ENCODE data around the gene WDR5B.

The WDR5B gene

GRCh38 chr3:122421836-122422235, 6.0 kb upstream of the WDR5B start:
- H3K36me3 Mint-ChIP-seq = peaks cover 12% of the 10 kb centered on the region
- no peak overlapping the region for H3K27ac Mint-ChIP-seq
- H3K4me1 Mint-ChIP-seq (ENCODE audit: low read depth) = peaks cover 27% of the 10 kb centered on the region
- H3K9me3 Mint-ChIP-seq (ENCODE audit: low read depth) = no peaks in the 10 kb centered on the region
- no peak overlapping the region for H3K4me3 Mint-ChIP-seq
- H3K27me3 Mint-ChIP-seq = no peaks in the 10 kb centered on the region

GRCh38 chr3:122421101-122421500, 5.2 kb upstream of the WDR5B start:
- H3K36me3 Mint-ChIP-seq = peaks cover 8% of the 10 kb centered on the region

GRCh38 chr3:122416966-122417365, 1.1 kb upstream of the WDR5B start:
- no peaks in the 10 kb centered on the region for H3K9me3 Mint-ChIP-seq (ENCODE audit: low read depth)

More at GRCh38 chr3:122421101-122421500, 5.2 kb upstream of the WDR5B start:
- Mint-ChIP-seq H3K27me3 (no peaks in the 10 kb centered on the region), H3K4me1 (ENCODE audit: low read depth) (peaks cover 33% of the 10 kb centered on the region), H3K9me3 (ENCODE audit: low read depth) (no peaks in the 10 kb centered on the region), H3K27ac (no peak overlapping the region), H3K4me3 (no peak overlapping the region)

GRCh38 chr3:122415104-122415744, 638 bp downstream of the WDR5B start:
- Mint-ChIP-seq H3K4me1 (ENCODE audit: low read depth) (peaks cover 55% of the 10 kb centered on the region), H3K36me3 (peaks cover 11% of the 10 kb centered on the region)

More at GRCh38 chr3:122416966-122417365, 1.1 kb upstream of the WDR5B start:
- H3K36me3 Mint-ChIP-seq = peaks cover 10% of the 10 kb centered on the region
- H3K4me3 Mint-ChIP-seq = peak overlapping the region; percentile 97
- H3K4me1 Mint-ChIP-seq (ENCODE audit: low read depth) = peaks cover 53% of the 10 kb centered on the region
- H3K27ac Mint-ChIP-seq = peak overlapping the region; percentile 100
- no peaks in the 10 kb centered on the region for H3K27me3 Mint-ChIP-seq

GRCh38 chr3:122414391-122414790, 1.5 kb downstream of the WDR5B start:
- Mint-ChIP-seq H3K36me3 (peaks cover 9% of the 10 kb centered on the region), H3K9me3 (ENCODE audit: low read depth) (no peaks in the 10 kb centered on the region), H3K4me1 (ENCODE audit: low read depth) (peaks cover 55% of the 10 kb centered on the region), H3K27me3 (no peaks in the 10 kb centered on the region), H3K27ac (peak overlapping the region; percentile 100), H3K4me3 (peak overlapping the region; percentile 97)

More at GRCh38 chr3:122415104-122415744, 638 bp downstream of the WDR5B start:
- peak overlapping the region; percentile 100 for H3K27ac Mint-ChIP-seq
- no peaks in the 10 kb centered on the region for H3K9me3 Mint-ChIP-seq (ENCODE audit: low read depth)
- peak overlapping the region; percentile 97 for H3K4me3 Mint-ChIP-seq
- H3K27me3 Mint-ChIP-seq = no peaks in the 10 kb centered on the region

GRCh38 chr3:122410639-122411038, 5.2 kb downstream of the WDR5B start:
- peaks cover 13% of the 10 kb centered on the region for H3K36me3 Mint-ChIP-seq
- H3K4me1 Mint-ChIP-seq (ENCODE audit: low read depth) = peaks cover 44% of the 10 kb centered on the region

GRCh38 chr3:122410111-122410510, 5.8 kb downstream of the WDR5B start:
- H3K27ac Mint-ChIP-seq = peak overlapping the region; percentile 81
- no peaks in the 10 kb centered on the region for H3K9me3 Mint-ChIP-seq (ENCODE audit: low read depth)
- peaks cover 41% of the 10 kb centered on the region for H3K4me1 Mint-ChIP-seq (ENCODE audit: low read depth)
- no peaks in the 10 kb centered on the region for H3K27me3 Mint-ChIP-seq
- H3K4me3 Mint-ChIP-seq = no peak overlapping the region
- H3K36me3 Mint-ChIP-seq = peaks cover 11% of the 10 kb centered on the region

More at GRCh38 chr3:122410639-122411038, 5.2 kb downstream of the WDR5B start:
- H3K9me3 Mint-ChIP-seq (ENCODE audit: low read depth) = no peaks in the 10 kb centered on the region
- no peaks in the 10 kb centered on the region for H3K27me3 Mint-ChIP-seq
- no peak overlapping the region for H3K4me3 Mint-ChIP-seq
- H3K27ac Mint-ChIP-seq = peak overlapping the region; percentile 81

GRCh38 chr3:122409446-122409845, 6.4 kb downstream of the WDR5B start:
- peaks cover 34% of the 10 kb centered on the region for H3K4me1 Mint-ChIP-seq (ENCODE audit: low read depth)
- H3K27me3 Mint-ChIP-seq = no peaks in the 10 kb centered on the region
- no peak overlapping the region for H3K4me3 Mint-ChIP-seq
- H3K9me3 Mint-ChIP-seq (ENCODE audit: low read depth) = no peaks in the 10 kb centered on the region
- peaks cover 9% of the 10 kb centered on the region for H3K36me3 Mint-ChIP-seq
- H3K27ac Mint-ChIP-seq = peak overlapping the region; percentile 64

- Mint-ChIP-seq H3K36me3 (peaks cover 6% of the 10 kb centered on the region), H3K4me1 (ENCODE audit: low read depth) (peaks cover 24% of the 10 kb centered on the region), H3K27ac (peak overlapping the region; percentile 16), H3K9me3 (ENCODE audit: low read depth) (no peaks in the 10 kb centered on the region), H3K4me3 (no peak overlapping the region), H3K27me3 (no peaks in the 10 kb centered on the region)
Observed at GRCh38 chr3:122407946-122408345, 7.9 kb downstream of the WDR5B start.

GRCh38 chr3:122406198-122406597, 9.7 kb downstream of the WDR5B start:
- H3K27me3 Mint-ChIP-seq = no peaks in the 10 kb centered on the region
- no peaks in the 10 kb centered on the region for H3K9me3 Mint-ChIP-seq (ENCODE audit: low read depth)
- peaks cover 6% of the 10 kb centered on the region for H3K36me3 Mint-ChIP-seq
- no peak overlapping the region for H3K4me3 Mint-ChIP-seq
- peaks cover 13% of the 10 kb centered on the region for H3K4me1 Mint-ChIP-seq (ENCODE audit: low read depth)
- peak overlapping the region; percentile 64 for H3K27ac Mint-ChIP-seq

- Mint-ChIP-seq H3K4me3 (no peak overlapping the region), H3K9me3 (ENCODE audit: low read depth) (no peaks in the 10 kb centered on the region), H3K36me3 (peaks cover 4% of the 10 kb centered on the region), H3K27ac (peak overlapping the region; percentile 10), H3K4me1 (ENCODE audit: low read depth) (peaks cover 7% of the 10 kb centered on the region), H3K27me3 (no peaks in the 10 kb centered on the region)
Observed at GRCh38 chr3:122405015-122405414, 10.8 kb downstream of the WDR5B start.

- Mint-ChIP-seq H3K36me3 (peaks cover 2% of the 10 kb centered on the region), H3K4me1 (ENCODE audit: low read depth) (peaks cover 5% of the 10 kb centered on the region), H3K27ac (peak overlapping the region; percentile 0), H3K4me3 (no peak overlapping the region), H3K9me3 (ENCODE audit: low read depth) (no peaks in the 10 kb centered on the region), H3K27me3 (no peaks in the 10 kb centered on the region)
Observed at GRCh38 chr3:122403489-122403888, 12.4 kb downstream of the WDR5B start.

- H3K4me3 Mint-ChIP-seq = no peak overlapping the region
- H3K9me3 Mint-ChIP-seq (ENCODE audit: low read depth) = no peaks in the 10 kb centered on the region
- peaks cover 31% of the 10 kb centered on the region for H3K4me1 Mint-ChIP-seq (ENCODE audit: low read depth)
- H3K27me3 Mint-ChIP-seq = no peaks in the 10 kb centered on the region
- H3K36me3 Mint-ChIP-seq = peaks cover 2% of the 10 kb centered on the region
- H3K27ac Mint-ChIP-seq = no peak overlapping the region
Observed at GRCh38 chr3:122398920-122399319, 16.9 kb downstream of the WDR5B start.

- Mint-ChIP-seq H3K27me3 (no peaks in the 10 kb centered on the region), H3K4me1 (ENCODE audit: low read depth) (peaks cover 36% of the 10 kb centered on the region), H3K4me3 (no peak overlapping the region), H3K27ac (peak overlapping the region; percentile 61), H3K9me3 (ENCODE audit: low read depth) (no peaks in the 10 kb centered on the region), H3K36me3 (peaks cover 2% of the 10 kb centered on the region)
Observed at GRCh38 chr3:122397201-122397600, 18.7 kb downstream of the WDR5B start.

- H3K4me3 Mint-ChIP-seq = no peak overlapping the region
- H3K27me3 Mint-ChIP-seq = no peaks in the 10 kb centered on the region
- H3K27ac Mint-ChIP-seq = no peak overlapping the region
- H3K36me3 Mint-ChIP-seq = peaks cover 2% of the 10 kb centered on the region
- H3K4me1 Mint-ChIP-seq (ENCODE audit: low read depth) = peaks cover 36% of the 10 kb centered on the region
- H3K9me3 Mint-ChIP-seq (ENCODE audit: low read depth) = no peaks in the 10 kb centered on the region
Observed at GRCh38 chr3:122396511-122396910, 19.4 kb downstream of the WDR5B start.

- Mint-ChIP-seq H3K36me3 (peaks cover 2% of the 10 kb centered on the region), H3K27ac (no peak overlapping the region), H3K27me3 (no peaks in the 10 kb centered on the region), H3K4me3 (no peak overlapping the region), H3K4me1 (ENCODE audit: low read depth) (peaks cover 36% of the 10 kb centered on the region), H3K9me3 (ENCODE audit: low read depth) (no peaks in the 10 kb centered on the region)
Observed at GRCh38 chr3:122395582-122395981, 20.3 kb downstream of the WDR5B start.

All from activated naive CD8-positive, alpha-beta T cell (primary cell).